ENCODE data around the gene NMNAT2. TPM values are rescaled to one million over a fixed set of nuclear protein-coding genes. Genes with fewer than 3 reads are reported as not detected.

Gene NMNAT2
- total and polyA plus RNA-seq, 2 of the 4 experiments (the other 2 are of a cell fraction), result 0.36 to 2.4 TPM

- H2BK5ac ChIP-seq (ENCODE audit: low read depth, low read length, poor library complexity, severe bottlenecking), result no peak overlapping the region
- H3K14ac ChIP-seq (replicated peaks; ENCODE audit: low read depth, low read length), result no peak overlapping the region
- no peak overlapping the region for H3K4ac ChIP-seq (ENCODE audit: low read depth, low read length)
- H3K4me2 ChIP-seq (ENCODE audit: low read depth, low read length), result no peak overlapping the region
- no peaks in the 10 kb centered on the region for H3K9me3 ChIP-seq (ENCODE audit: control insufficient read depth, insufficient read depth, low read length)
- H2AK5ac ChIP-seq (ENCODE audit: low read depth, low read length), result no peak overlapping the region
- H4K5ac ChIP-seq (ENCODE audit: low read depth, low read length), result no peak overlapping the region
- H3K23ac ChIP-seq (ENCODE audit: low read depth, low read length), result no peak overlapping the region
- no peak overlapping the region for H3K4me3 ChIP-seq (ENCODE audit: insufficient read depth, low read depth, low read length)
- no peak overlapping the region for H2BK20ac ChIP-seq (ENCODE audit: low read depth, low read length)
- H2BK120ac ChIP-seq (ENCODE audit: low read depth, low read length), result no peak overlapping the region
- H3K9me1 ChIP-seq (ENCODE audit: insufficient read depth, low read length), result no peaks in the 10 kb centered on the region
- H3K18ac ChIP-seq (ENCODE audit: low read depth, low read length), result no peak overlapping the region
- dilution Hi-C loops (cut with HindIII; ENCODE audit: low sequenced_read_pairs, unreplicated experiment), result no loop called here
- H4K8ac ChIP-seq (ENCODE audit: low read depth in 2 of 2, low read length in 2 of 2), result no peak overlapping the region
- no TSS peak for BruUV-seq (replicated peaks)
- H3K79me1 ChIP-seq (ENCODE audit: low read depth in 1 of 2, low read length in 2 of 2), result no peaks in the 10 kb centered on the region
- in situ Hi-C loops (cut with MboI; ENCODE audit: low sequenced_read_pairs), result no loop called here
- H2AFZ ChIP-seq (replicated peaks; ENCODE audit: low read length, poor library complexity), result no peak overlapping the region
- no peaks in the 10 kb centered on the region for H3K4me1 ChIP-seq (ENCODE audit: control insufficient read depth, insufficient read depth, low read length)
- no CpG with 5 or more reads among the region's 3 CpGs for WGBS, 2 experiments (ENCODE audit: extremely low coverage in 2 of 2, insufficient read length in 1 of 2)
- H2AK9ac ChIP-seq (replicated peaks; ENCODE audit: low read depth, low read length, poor library complexity), result no peak overlapping the region
- intact Hi-C loops (cut with micrococcal nuclease), result no loop called here
- no peak overlapping the region for H3K9ac ChIP-seq (ENCODE audit: low read depth, low read length)
- ChIA-PET POLR2A (ENCODE audit: unreplicated experiment) (no interaction called here), CTCF (no interaction called here)
- no peak overlapping the region for H3K56ac ChIP-seq (ENCODE audit: extremely low read depth, insufficient read depth, low read length)
- no peak for DNase-seq
- H4K91ac ChIP-seq (ENCODE audit: insufficient read depth, low read depth, low read length), result no peak overlapping the region
- TF ChIP-seq NFE2L2 (IDR thresholded peaks at IDR 0.05; ENCODE audit: low read depth, low read length), result no peak
- TF ChIP-seq SMC3 (IDR thresholded peaks at IDR 0.05; ENCODE audit: low read depth, low read length), result no peak
- no peak for TF ChIP-seq MAZ (IDR thresholded peaks at IDR 0.05; ENCODE audit: borderline replicate concordance, low read depth, low read length)
- TF ChIP-seq POLR2A (IDR thresholded peaks at IDR 0.05; ENCODE audit: low read depth, low read length), result no peak
- TF ChIP-seq CHD1 (IDR thresholded peaks at IDR 0.05; ENCODE audit: low read depth, low read length), result no peak
- no peak for TF ChIP-seq RFX5 (IDR thresholded peaks at IDR 0.05; ENCODE audit: low read depth, low read length)
- no peak for TF ChIP-seq MXI1 (IDR thresholded peaks at IDR 0.05; ENCODE audit: borderline replicate concordance, low read depth, low read length)
- TF ChIP-seq MAFK (IDR thresholded peaks at IDR 0.05; ENCODE audit: low read depth, low read length), result no peak
- TF ChIP-seq RAD21 (IDR thresholded peaks at IDR 0.05; ENCODE audit: low read length), result no peak
- no peak for TF ChIP-seq BHLHE40 (IDR thresholded peaks at IDR 0.05; ENCODE audit: low read depth, low read length)
- no peak for TF ChIP-seq FOS (IDR thresholded peaks at IDR 0.05; ENCODE audit: low read depth, low read length)
- TF ChIP-seq ELK1 (IDR thresholded peaks at IDR 0.05; ENCODE audit: borderline replicate concordance, low read depth, low read length), result no peak
- no peak for TF ChIP-seq RCOR1 (IDR thresholded peaks at IDR 0.05; ENCODE audit: insufficient replicate concordance, low read length)
- no peak for TF ChIP-seq USF2 (IDR thresholded peaks at IDR 0.05; ENCODE audit: low read depth, low read length)
- TF ChIP-seq CTCF (conservative IDR thresholded peaks at IDR 0.05; ENCODE audit: low read depth, low read length), result no peak
- no peak for TF ChIP-seq CEBPB (IDR thresholded peaks at IDR 0.05; ENCODE audit: low read depth, low read length)
- H3K27me3 ChIP-seq (ENCODE audit: control insufficient read depth, insufficient read depth, low read length), result peaks cover 12% of the 10 kb centered on the region
- no peaks in the 10 kb centered on the region for H3K36me3 ChIP-seq (ENCODE audit: control insufficient read depth, insufficient read depth, low read length)
- no peak overlapping the region for H3K27ac ChIP-seq (ENCODE audit: insufficient read depth, low read length)
- H2BK15ac ChIP-seq (ENCODE audit: low read depth, low read length), result no peak overlapping the region
- no peaks in the 10 kb centered on the region for H4K20me1 ChIP-seq (ENCODE audit: insufficient read depth, low read length)
- no peak for ATAC-seq (ENCODE audit: low read depth)
Observed at GRCh38 chr1:183457449-183457848, 39.3 kb upstream of the NMNAT2 start.

Measured in IMR-90 (cell line).